Colonic mucosa (tissue), 4 donors: Measurements from ENCODE around the gene WNK2. TPM values are rescaled to one million over a fixed set of nuclear protein-coding genes. Genes with fewer than 3 reads are reported as not detected.

Source experiments
- DNase-seq: peaks from one replicate; pipeline ENCODE4 v3.0.0-alpha.2; 2020
- H3K27ac ChIP-seq: fragments of 200-600 bp; one replicate; pipeline ENCODE4 v1.8.0; 2021
- H3K27me3 ChIP-seq: fragments of 200-600 bp; one replicate; pipeline ENCODE4 v1.8.0; 2021
- H3K36me3 ChIP-seq: fragments of 200-600 bp; one replicate; pipeline ENCODE4 v1.8.0; 2021
- H3K4me1 ChIP-seq: fragments of 200-600 bp; one replicate; pipeline ENCODE4 v1.8.0; 2021; ENCODE audit warnings: mild to moderate bottlenecking
- H3K4me3 ChIP-seq: fragments of 200-600 bp; one replicate; pipeline ENCODE4 v1.8.0; 2021
- H3K9ac ChIP-seq, 2 donors: one replicate each; pipeline ENCODE4 v1.7.0; 2013; ENCODE audit warnings: control low read depth in 2 of 2, low read depth in 2 of 2, low read length in 2 of 2
- H3K9me3 ChIP-seq: fragments of 200-600 bp; one replicate; pipeline ENCODE4 v1.8.0; 2021
- CTCF ChIP-seq: fragments of 200-600 bp; IDR thresholded peaks from one replicate; pipeline ENCODE4 v1.8.0; 2022; ENCODE audit warnings: antibody characterized with exemption, mild to moderate bottlenecking
- intact Hi-C: fragments of 100-400 bp; cut with DNase I; formaldehyde crosslinking; loops from one replicate; pipeline ENCODE4 v1.14.1; 2022
- total RNA-seq, 2 donors: library from RNA; stranded (reverse); fragmentation: NEBNext Ultra II Directional in 1 of 2; extraction: Animal tissue kit (Norgen Biotek cat#: 25700) in 1 of 2; gene quantifications; one replicate each; pipeline ENCODE4 v1.2.1, GENCODE V29; 2021
- donor health status: healthy.
- donor health status: DM: no; HTN: no; CAD: no.
- donor health status: DM: no; HTN: no; CAD: no.

WNK2 gene
- total RNA-seq, 2 donors from 2014 or later: 161 to 238 TPM

GRCh38 chr9:93178851-93179786, 4.8 kb upstream of the WNK2 start:
- H3K27me3 ChIP-seq: no peaks in the 10 kb centered on the region
- no peak for DNase-seq
- H3K27ac ChIP-seq: no peak overlapping the region
- H3K36me3 ChIP-seq: no peaks in the 10 kb centered on the region
- H3K4me1 ChIP-seq: peaks cover 3% of the 10 kb centered on the region
- H3K9ac ChIP-seq: no peak overlapping the region
- H3K4me3 ChIP-seq: no peak overlapping the region
- TF ChIP-seq CTCF: no peak
- intact Hi-C loops: no loop called here
- no peaks in the 10 kb centered on the region for H3K9me3 ChIP-seq

GRCh38 chr9:93180938-93181337, 3.0 kb upstream of the WNK2 start:
- peaks cover 3% of the 10 kb centered on the region for H3K4me1 ChIP-seq
- no peak for DNase-seq
- no peaks in the 10 kb centered on the region for H3K9me3 ChIP-seq
- TF ChIP-seq CTCF: no peak
- H3K9ac ChIP-seq: no peak overlapping the region
- H3K27ac ChIP-seq: no peak overlapping the region
- no peaks in the 10 kb centered on the region for H3K27me3 ChIP-seq
- intact Hi-C loops: no loop called here
- H3K4me3 ChIP-seq: no peak overlapping the region
- H3K36me3 ChIP-seq: no peaks in the 10 kb centered on the region

- peak overlapping the region in 1 of 2 donors; percentile 21 for H3K9ac ChIP-seq
- DNase-seq: no peak
- intact Hi-C loops: no loop called here
- H3K9me3 ChIP-seq: no peaks in the 10 kb centered on the region
- no peaks in the 10 kb centered on the region for H3K36me3 ChIP-seq
- TF ChIP-seq CTCF: no peak
- H3K27ac ChIP-seq: no peak overlapping the region
- H3K4me1 ChIP-seq: peaks cover 3% of the 10 kb centered on the region
- no peaks in the 10 kb centered on the region for H3K27me3 ChIP-seq
- no peak overlapping the region for H3K4me3 ChIP-seq
Measured at GRCh38 chr9:93181672-93182435, 2.1 kb upstream of the WNK2 start.

- intact Hi-C loops: no loop called here
- no peak for TF ChIP-seq CTCF
- DNase-seq: peak; percentile 50
Measured at GRCh38 chr9:93182572-93182971, 1.4 kb upstream of the WNK2 start.

GRCh38 chr9:93183131-93183662, 742 bp upstream of the WNK2 start:
- DNase-seq: no peak
- no peaks in the 10 kb centered on the region for H3K36me3 ChIP-seq
- intact Hi-C loops: no loop called here
- no peak for TF ChIP-seq CTCF
- peak overlapping the region; percentile 58 for H3K4me3 ChIP-seq
- no peaks in the 10 kb centered on the region for H3K27me3 ChIP-seq
- H3K27ac ChIP-seq: no peak overlapping the region
- peaks cover 3% of the 10 kb centered on the region for H3K4me1 ChIP-seq
- H3K9ac ChIP-seq: peak overlapping the region in 1 of 2 donors; percentile 81
- H3K9me3 ChIP-seq: no peaks in the 10 kb centered on the region

More at GRCh38 chr9:93182572-93182971, 1.4 kb upstream of the WNK2 start:
- Histone ChIP-seq H3K4me3 (no peak overlapping the region), H3K9me3 (no peaks in the 10 kb centered on the region), H3K27me3 (no peaks in the 10 kb centered on the region), H3K4me1 (peaks cover 3% of the 10 kb centered on the region), H3K9ac (peak overlapping the region in 1 of 2 donors; percentile 21), H3K36me3 (no peaks in the 10 kb centered on the region), H3K27ac (no peak overlapping the region)
